Mucosa of stomach (tissue), 1 donor: ENCODE data around the gene TMEM170B.
A peak's percentile ranks its signal among the peaks of the same experiment; 100 is the strongest.

Experiments
- H3K27me3 ChIP-seq: one replicate; pipeline ENCODE4 v1.7.0; 2013; ENCODE audit warnings: mild to moderate bottlenecking, low read length; ENCODE audit not compliant: control insufficient read depth, insufficient read depth
- H3K36me3 ChIP-seq: one replicate; pipeline ENCODE4 v1.7.0; 2013; ENCODE audit warnings: low read length; ENCODE audit not compliant: control insufficient read depth, insufficient read depth
- H3K4me1 ChIP-seq: one replicate; pipeline ENCODE4 v1.7.0; 2013; ENCODE audit warnings: mild to moderate bottlenecking, low read length; ENCODE audit not compliant: control insufficient read depth, insufficient read depth
- H3K4me3 ChIP-seq: one replicate; pipeline ENCODE4 v1.7.0; 2013; ENCODE audit warnings: low read length
- H3K9ac ChIP-seq: one replicate; pipeline ENCODE4 v1.7.0; 2013; ENCODE audit warnings: mild to moderate bottlenecking, low read length, moderate library complexity
- H3K9me3 ChIP-seq: one replicate; pipeline ENCODE4 v1.7.0; 2013; ENCODE audit warnings: mild to moderate bottlenecking, low read length, moderate library complexity; ENCODE audit not compliant: control insufficient read depth
- donor health status: Pancreatic carcinoma.

The TMEM170B gene

GRCh38 chr6:11537229-11538051 lies at the start of gene TMEM170B:
Gene TMEM170B, plus strand, starts transcription at chr6:11537749. Its CDS starts 529 bp downstream, at chr6:11538278.
- Histone ChIP-seq H3K27me3 (no peaks in the 10 kb centered on the region), H3K4me1 (peaks cover 6% of the 10 kb centered on the region), H3K9me3 (no peaks in the 10 kb centered on the region), H3K9ac (peak within 1 kb of the TSS; percentile 64), H3K36me3 (no peaks in the 10 kb centered on the region), H3K4me3 (peak within 1 kb of the TSS; percentile 19)

GRCh38 chr6:11490996-11491395 lies 46.6 kb upstream of the TMEM170B start:
- Histone ChIP-seq H3K9ac (no peak overlapping the region), H3K36me3 (no peaks in the 10 kb centered on the region), H3K4me3 (no peak overlapping the region), H3K4me1 (no peaks in the 10 kb centered on the region), H3K9me3 (no peaks in the 10 kb centered on the region), H3K27me3 (no peaks in the 10 kb centered on the region)

GRCh38 chr6:11491596-11492463 lies 45.7 kb upstream of the TMEM170B start:
- Histone ChIP-seq H3K4me1 (no peaks in the 10 kb centered on the region), H3K27me3 (no peaks in the 10 kb centered on the region), H3K9ac (no peak overlapping the region), H3K36me3 (no peaks in the 10 kb centered on the region), H3K4me3 (no peak overlapping the region), H3K9me3 (no peaks in the 10 kb centered on the region)

GRCh38 chr6:11492464-11493290 lies 44.9 kb upstream of the TMEM170B start:
- Histone ChIP-seq H3K9me3 (no peaks in the 10 kb centered on the region), H3K4me3 (no peak overlapping the region), H3K36me3 (no peaks in the 10 kb centered on the region), H3K9ac (no peak overlapping the region), H3K4me1 (peaks cover 2% of the 10 kb centered on the region), H3K27me3 (no peaks in the 10 kb centered on the region)

GRCh38 chr6:11493974-11494373 lies 43.6 kb upstream of the TMEM170B start:
- Histone ChIP-seq H3K4me1 (peaks cover 5% of the 10 kb centered on the region), H3K9me3 (no peaks in the 10 kb centered on the region), H3K27me3 (no peaks in the 10 kb centered on the region), H3K36me3 (no peaks in the 10 kb centered on the region), H3K4me3 (no peak overlapping the region), H3K9ac (no peak overlapping the region)

GRCh38 chr6:11494786-11495564 lies 42.6 kb upstream of the TMEM170B start:
- Histone ChIP-seq H3K27me3 (no peaks in the 10 kb centered on the region), H3K4me1 (peaks cover 5% of the 10 kb centered on the region), H3K9ac (no peak overlapping the region), H3K36me3 (no peaks in the 10 kb centered on the region), H3K4me3 (no peak overlapping the region), H3K9me3 (no peaks in the 10 kb centered on the region)

GRCh38 chr6:11495565-11496145 lies 41.9 kb upstream of the TMEM170B start:
- no peaks in the 10 kb centered on the region for H3K27me3 ChIP-seq
- no peak overlapping the region for H3K9ac ChIP-seq
- H3K4me3 ChIP-seq = no peak overlapping the region
- H3K4me1 ChIP-seq = peaks cover 5% of the 10 kb centered on the region
- no peaks in the 10 kb centered on the region for H3K36me3 ChIP-seq
- H3K9me3 ChIP-seq = no peaks in the 10 kb centered on the region

- Histone ChIP-seq H3K4me1 (peaks cover 5% of the 10 kb centered on the region), H3K4me3 (no peak overlapping the region), H3K27me3 (no peaks in the 10 kb centered on the region), H3K9ac (no peak overlapping the region), H3K9me3 (no peaks in the 10 kb centered on the region), H3K36me3 (no peaks in the 10 kb centered on the region)
These were observed 41.1 kb upstream of the TMEM170B start for GRCh38 chr6:11496152-11497060.

- Histone ChIP-seq H3K9ac (no peak overlapping the region), H3K4me3 (no peak overlapping the region), H3K4me1 (peaks cover 5% of the 10 kb centered on the region), H3K9me3 (no peaks in the 10 kb centered on the region), H3K36me3 (no peaks in the 10 kb centered on the region), H3K27me3 (no peaks in the 10 kb centered on the region)
These were observed 40.4 kb upstream of the TMEM170B start for GRCh38 chr6:11497107-11497506.

- Histone ChIP-seq H3K27me3 (no peaks in the 10 kb centered on the region), H3K4me1 (peaks cover 5% of the 10 kb centered on the region), H3K9ac (no peak overlapping the region), H3K36me3 (no peaks in the 10 kb centered on the region), H3K4me3 (no peak overlapping the region), H3K9me3 (no peaks in the 10 kb centered on the region)
These were observed 39.7 kb upstream of the TMEM170B start for GRCh38 chr6:11497881-11498280.
